OCI-M2 (cell line): ENCODE data around the gene ANKRD62.

ENCODE experiments used
- DNase-seq: peaks from one replicate; lab custom pipeline; 2025; ENCODE audit not compliant: unreplicated experiment; lab: John Stamatoyannopoulos, UW

Gene ANKRD62

DNA sequence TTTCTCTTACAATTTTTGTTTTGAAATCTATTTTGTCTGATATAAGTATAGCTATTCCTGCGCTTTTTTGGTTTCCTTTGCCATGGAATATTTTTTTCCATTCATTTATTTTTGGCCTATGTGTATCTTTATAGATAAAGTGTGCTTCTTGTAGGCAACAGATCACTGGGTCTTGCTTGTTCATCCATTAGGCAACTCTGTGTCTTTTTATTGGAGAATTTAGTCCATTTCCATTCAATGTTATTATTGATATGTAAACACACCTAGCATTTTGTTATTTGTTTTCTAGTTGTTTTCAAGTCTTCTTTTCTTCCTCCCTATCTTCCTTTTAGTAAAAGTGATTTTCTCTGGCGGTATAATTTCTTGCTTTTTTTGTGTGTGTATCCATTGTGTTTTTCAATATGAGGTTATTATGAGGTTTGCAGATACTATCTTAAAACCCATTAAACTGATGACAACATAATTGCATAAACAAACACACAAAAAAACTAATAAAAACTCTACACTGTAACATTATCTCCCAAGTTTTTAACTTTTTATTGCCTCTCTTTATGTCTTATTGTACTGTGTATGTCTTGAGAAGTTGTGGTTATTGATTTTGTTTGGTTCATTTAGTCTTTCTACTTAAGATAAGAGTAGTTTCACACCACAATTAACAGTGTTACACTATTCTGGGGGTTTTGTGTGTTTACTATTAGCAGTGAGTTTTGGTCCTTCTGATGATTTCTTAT, 71.6 kb downstream of the ANKRD62 start:
- no peak for DNase-seq
